Suprapubic skin (tissue), 3 donors: ENCODE measurements around the gene SGCB.

Experiments used
- POLR2A ChIP-seq, 2 donors: fragments of 450-650 bp; IDR thresholded peaks; one replicate each; pipeline ENCODE4 v1.6.1; 2017; ENCODE audit warnings: antibody characterized with exemption in 2 of 2, mild to moderate bottlenecking in 2 of 2, moderate library complexity in 2 of 2
- TF ChIP-seq, protein P1 (sequence below), 2 donors: fragments of 200-600 bp in 1 of 2; fragments of 450-650 bp in 1 of 2; sonication (generic) in 1 of 2; IDR thresholded peaks; one replicate each; pipeline ENCODE4 v1.5.1; 2016 to 2019; ENCODE audit warnings: antibody characterized with exemption in 2 of 2, mild to moderate bottlenecking in 1 of 2, moderate library complexity in 1 of 2

GRCh38 chr4:52038103-52038912, at the start of gene SGCB:
- TF ChIP-seq, protein P1, sequence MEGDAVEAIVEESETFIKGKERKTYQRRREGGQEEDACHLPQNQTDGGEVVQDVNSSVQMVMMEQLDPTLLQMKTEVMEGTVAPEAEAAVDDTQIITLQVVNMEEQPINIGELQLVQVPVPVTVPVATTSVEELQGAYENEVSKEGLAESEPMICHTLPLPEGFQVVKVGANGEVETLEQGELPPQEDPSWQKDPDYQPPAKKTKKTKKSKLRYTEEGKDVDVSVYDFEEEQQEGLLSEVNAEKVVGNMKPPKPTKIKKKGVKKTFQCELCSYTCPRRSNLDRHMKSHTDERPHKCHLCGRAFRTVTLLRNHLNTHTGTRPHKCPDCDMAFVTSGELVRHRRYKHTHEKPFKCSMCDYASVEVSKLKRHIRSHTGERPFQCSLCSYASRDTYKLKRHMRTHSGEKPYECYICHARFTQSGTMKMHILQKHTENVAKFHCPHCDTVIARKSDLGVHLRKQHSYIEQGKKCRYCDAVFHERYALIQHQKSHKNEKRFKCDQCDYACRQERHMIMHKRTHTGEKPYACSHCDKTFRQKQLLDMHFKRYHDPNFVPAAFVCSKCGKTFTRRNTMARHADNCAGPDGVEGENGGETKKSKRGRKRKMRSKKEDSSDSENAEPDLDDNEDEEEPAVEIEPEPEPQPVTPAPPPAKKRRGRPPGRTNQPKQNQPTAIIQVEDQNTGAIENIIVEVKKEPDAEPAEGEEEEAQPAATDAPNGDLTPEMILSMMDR (IDR thresholded peaks at IDR 0.05), result no peak
- no peak for TF ChIP-seq POLR2A (IDR thresholded peaks at IDR 0.05)
